AG09309 (cell line): Measurements from ENCODE around the gene SMAP2.

Source experiments
- DNase-seq: peaks from one replicate; pipeline ENCODE4 v3.0.0-alpha.2; 2010; ENCODE audit warnings: low read depth
- H3K4me3 ChIP-seq: 2 replicates; pipeline ENCODE4 v1.5.1; 2011; ENCODE audit warnings: mild to moderate bottlenecking, low read depth, low read length, moderate library complexity; ENCODE audit not compliant: control insufficient read depth
- TF ChIP-seq, protein P1 (sequence below): IDR thresholded peaks from 2 replicates; pipeline ENCODE4 v1.5.1; 2011; ENCODE audit warnings: mild to moderate bottlenecking, low read depth, low read length, inconsistent platforms; ENCODE audit not compliant: insufficient read depth, control insufficient read depth; ENCODE audit errors: missing control alignments

The SMAP2 gene

GRCh38 chr1:40462956-40463590 is 89.5 kb downstream of the SMAP2 start:
- TF ChIP-seq, protein P1, sequence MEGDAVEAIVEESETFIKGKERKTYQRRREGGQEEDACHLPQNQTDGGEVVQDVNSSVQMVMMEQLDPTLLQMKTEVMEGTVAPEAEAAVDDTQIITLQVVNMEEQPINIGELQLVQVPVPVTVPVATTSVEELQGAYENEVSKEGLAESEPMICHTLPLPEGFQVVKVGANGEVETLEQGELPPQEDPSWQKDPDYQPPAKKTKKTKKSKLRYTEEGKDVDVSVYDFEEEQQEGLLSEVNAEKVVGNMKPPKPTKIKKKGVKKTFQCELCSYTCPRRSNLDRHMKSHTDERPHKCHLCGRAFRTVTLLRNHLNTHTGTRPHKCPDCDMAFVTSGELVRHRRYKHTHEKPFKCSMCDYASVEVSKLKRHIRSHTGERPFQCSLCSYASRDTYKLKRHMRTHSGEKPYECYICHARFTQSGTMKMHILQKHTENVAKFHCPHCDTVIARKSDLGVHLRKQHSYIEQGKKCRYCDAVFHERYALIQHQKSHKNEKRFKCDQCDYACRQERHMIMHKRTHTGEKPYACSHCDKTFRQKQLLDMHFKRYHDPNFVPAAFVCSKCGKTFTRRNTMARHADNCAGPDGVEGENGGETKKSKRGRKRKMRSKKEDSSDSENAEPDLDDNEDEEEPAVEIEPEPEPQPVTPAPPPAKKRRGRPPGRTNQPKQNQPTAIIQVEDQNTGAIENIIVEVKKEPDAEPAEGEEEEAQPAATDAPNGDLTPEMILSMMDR: no peak
- H3K4me3 ChIP-seq: no peak overlapping the region
- DNase-seq: no peak

DNA sequence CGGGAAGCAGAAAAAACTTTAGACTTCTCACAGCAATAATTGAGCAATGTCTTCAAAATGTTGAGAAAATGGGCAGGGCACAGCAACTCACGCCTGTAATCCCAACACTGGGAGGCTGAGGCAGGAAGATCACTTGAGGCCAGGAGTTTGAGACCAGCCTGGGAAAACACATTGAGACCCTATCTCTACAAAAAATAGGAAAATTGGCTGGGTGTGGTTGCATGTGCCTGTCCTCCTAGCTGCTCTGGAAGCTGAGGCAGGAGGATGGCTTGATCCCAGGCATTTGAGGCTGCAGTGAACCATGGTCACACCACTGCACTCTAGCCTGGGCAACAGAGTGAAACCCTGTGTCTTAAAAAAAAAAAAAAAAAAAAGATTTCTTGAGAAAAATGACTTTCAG is 95.8 kb downstream of the SMAP2 start:
- TF ChIP-seq, protein P1: no peak
- no peak overlapping the region for H3K4me3 ChIP-seq

More for the DNA sequence above, 95.8 kb downstream of the SMAP2 start:
- no peak for DNase-seq
